GM10266 (cell line): Measurements from ENCODE around the gene EEFSEC.

Experiments used
- DNase-seq: peaks from one replicate; pipeline ENCODE4 v3.0.0; 2012; ENCODE audit errors: extremely low spot score
- TF ChIP-seq, protein P1 (sequence below): IDR thresholded peaks from 2 replicates; pipeline ENCODE4 v1.5.1; 2012; ENCODE audit warnings: mild to moderate bottlenecking, low read depth; ENCODE audit not compliant: control insufficient read depth, insufficient read depth; ENCODE audit errors: missing control alignments

The EEFSEC gene

DNA sequence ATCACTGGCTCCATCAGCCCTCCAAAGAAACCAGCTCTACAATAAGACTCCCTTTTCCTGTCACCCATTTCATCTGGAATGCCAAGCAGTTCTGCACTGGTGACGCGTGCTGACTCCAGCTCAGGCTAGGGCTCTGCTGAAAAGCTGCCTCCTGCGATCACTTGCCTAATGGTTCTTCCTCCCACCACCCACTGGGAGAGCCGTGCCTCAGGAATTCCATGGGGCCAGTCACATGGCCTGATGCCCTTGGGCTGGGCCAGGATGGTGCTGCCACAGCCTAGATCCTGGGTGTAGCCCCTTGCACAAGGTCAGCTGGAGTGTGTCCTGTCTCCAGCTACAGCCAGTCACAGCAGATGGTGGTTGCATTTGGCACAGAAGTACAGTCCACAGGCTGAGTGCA is 214.5 kb downstream of the EEFSEC start:
- TF ChIP-seq, protein P1, sequence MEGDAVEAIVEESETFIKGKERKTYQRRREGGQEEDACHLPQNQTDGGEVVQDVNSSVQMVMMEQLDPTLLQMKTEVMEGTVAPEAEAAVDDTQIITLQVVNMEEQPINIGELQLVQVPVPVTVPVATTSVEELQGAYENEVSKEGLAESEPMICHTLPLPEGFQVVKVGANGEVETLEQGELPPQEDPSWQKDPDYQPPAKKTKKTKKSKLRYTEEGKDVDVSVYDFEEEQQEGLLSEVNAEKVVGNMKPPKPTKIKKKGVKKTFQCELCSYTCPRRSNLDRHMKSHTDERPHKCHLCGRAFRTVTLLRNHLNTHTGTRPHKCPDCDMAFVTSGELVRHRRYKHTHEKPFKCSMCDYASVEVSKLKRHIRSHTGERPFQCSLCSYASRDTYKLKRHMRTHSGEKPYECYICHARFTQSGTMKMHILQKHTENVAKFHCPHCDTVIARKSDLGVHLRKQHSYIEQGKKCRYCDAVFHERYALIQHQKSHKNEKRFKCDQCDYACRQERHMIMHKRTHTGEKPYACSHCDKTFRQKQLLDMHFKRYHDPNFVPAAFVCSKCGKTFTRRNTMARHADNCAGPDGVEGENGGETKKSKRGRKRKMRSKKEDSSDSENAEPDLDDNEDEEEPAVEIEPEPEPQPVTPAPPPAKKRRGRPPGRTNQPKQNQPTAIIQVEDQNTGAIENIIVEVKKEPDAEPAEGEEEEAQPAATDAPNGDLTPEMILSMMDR = no peak
- no peak for DNase-seq

- TF ChIP-seq, protein P1 = no peak
Measured at GRCh38 chr3:128368626-128369025, 215.3 kb downstream of the EEFSEC start.

DNA sequence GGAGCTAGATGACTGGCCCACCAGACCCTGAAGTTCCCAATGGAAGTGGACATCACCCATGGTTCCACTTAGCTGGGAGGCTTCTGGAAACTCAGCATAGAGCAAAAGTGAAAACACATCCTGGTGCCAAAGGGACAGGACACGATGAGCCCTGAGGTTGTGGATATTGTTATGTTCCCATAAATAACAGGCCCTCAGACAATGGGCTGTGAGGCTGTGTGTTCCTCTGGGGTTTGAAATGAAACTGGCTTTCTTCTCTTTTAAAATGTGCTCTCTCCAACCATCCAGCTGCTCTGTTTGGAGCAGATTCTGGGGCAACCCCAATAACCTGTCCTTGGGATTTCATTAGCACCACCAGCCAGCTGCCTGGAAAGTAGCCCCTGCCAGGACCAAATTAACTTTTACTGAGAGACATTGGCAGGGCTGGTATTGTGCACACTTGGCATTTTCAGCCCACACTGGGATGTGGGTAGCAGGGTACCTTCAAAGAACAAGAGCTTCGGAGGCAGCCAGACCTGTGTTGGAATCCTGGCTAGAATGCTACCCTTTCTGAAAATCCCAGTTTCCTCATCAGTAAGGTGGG is 215.9 kb downstream of the EEFSEC start:
- TF ChIP-seq, protein P1 = no peak
- no peak for DNase-seq

More at GRCh38 chr3:128368626-128369025, 215.3 kb downstream of the EEFSEC start:
- DNase-seq = no peak

DNA sequence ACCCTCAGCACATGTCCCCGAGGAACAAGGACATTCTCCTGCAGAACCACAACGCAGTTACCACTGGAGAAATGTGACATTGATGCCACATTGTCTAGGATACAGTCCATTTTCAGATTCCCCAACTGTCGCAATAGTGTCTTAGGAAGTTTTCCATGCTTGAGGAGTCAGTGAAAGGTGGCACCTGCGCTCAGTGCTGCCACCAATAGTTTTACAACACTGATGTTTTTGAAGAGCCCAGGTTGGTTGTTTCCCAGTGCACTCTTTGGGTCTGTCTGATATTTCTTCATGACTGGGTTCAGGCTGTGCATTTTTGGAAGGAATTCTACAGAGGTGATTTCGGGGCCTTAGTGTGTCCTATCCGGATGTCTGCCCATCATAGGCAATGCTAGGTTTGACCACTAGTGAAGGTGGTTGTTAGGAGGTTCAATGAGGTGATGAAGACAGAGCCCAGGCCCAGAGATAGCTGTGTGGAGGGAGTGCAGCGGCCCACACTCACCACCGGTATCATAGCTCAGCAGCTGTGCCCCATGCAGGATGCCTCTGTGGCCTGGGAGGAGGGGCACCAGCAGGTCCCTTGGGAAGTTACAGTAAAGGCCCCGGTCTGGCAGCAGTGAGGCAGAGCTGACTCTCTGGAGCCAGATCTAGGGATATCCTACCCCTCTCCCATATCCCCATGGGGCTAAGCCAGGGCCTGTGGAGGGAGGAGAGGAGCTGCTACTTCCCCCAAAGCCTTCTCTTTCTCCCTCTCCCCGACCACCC is 216.8 kb downstream of the EEFSEC start:
- TF ChIP-seq, protein P1 = no peak
- no peak for DNase-seq

GRCh38 chr3:128372281-128372680 is 219.0 kb downstream of the EEFSEC start:
- TF ChIP-seq, protein P1 = no peak

DNA sequence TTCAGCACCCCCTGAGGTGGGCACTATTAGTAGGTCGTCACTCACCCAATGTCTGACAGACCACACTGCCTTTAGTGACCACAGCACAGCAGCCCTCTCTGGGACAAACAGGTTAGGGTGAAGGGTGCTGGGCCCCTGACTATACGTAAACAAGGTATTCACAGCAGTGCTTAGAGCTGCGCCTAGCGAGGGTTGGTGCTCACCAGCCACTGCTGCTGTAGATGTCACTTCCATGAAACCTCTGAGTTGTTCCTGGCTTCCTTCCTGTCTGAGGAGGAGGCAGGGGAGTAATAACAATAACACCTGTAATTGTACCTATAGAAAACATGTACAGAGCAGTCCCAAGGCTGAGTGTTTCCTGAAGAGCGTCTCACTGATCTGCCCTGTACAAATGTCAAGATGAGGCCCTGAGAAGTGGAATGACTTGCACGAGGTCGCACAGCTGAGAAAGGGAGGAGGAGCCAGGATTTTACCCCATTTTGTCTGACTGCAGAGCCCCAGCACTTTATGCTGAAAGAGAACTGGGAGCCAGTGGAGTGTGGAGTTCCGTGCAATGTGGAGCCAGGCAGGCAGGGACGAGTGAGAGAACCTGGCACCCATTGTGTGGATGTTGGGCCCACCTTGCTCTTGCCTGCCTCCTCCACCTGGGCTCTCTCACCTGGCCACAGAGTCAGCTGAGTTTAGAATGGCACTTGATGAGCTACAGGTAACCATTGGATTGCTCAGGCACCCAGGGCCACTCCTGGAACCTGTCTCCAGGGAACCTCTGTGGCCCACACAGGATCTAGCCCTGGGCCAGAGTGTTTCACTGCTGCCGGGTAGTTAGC is 219.6 kb downstream of the EEFSEC start:
- TF ChIP-seq, protein P1 = no peak
- DNase-seq = no peak

More at GRCh38 chr3:128372281-128372680, 219.0 kb downstream of the EEFSEC start:
- DNase-seq = peak; percentile 52
